Skeletal muscle tissue (tissue), 4 donors: ENCODE data around the gene EIF4E2. TPM values are rescaled to one million over a fixed set of nuclear protein-coding genes. Genes with fewer than 3 reads are reported as not detected.

Source experiments
- H3K27ac ChIP-seq: one replicate; pipeline ENCODE4 v1.7.0; 2013; ENCODE audit warnings: mild to moderate bottlenecking, low read depth, low read length, inconsistent platforms
- H3K27me3 ChIP-seq, 3 donors: one replicate each; pipeline ENCODE4 v1.7.0; 2013; ENCODE audit warnings: low read length in 3 of 3; ENCODE audit not compliant: control insufficient read depth in 3 of 3, insufficient read depth in 3 of 3
- H3K36me3 ChIP-seq, 3 donors: one replicate each; pipeline ENCODE4 v1.7.0; 2013; ENCODE audit warnings: low read length in 3 of 3; ENCODE audit not compliant: control insufficient read depth in 3 of 3, insufficient read depth in 3 of 3
- H3K4me1 ChIP-seq, 3 donors: one replicate each; pipeline ENCODE4 v1.7.0; 2013; ENCODE audit warnings: low read length in 3 of 3, mild to moderate bottlenecking in 3 of 3; ENCODE audit not compliant: control insufficient read depth in 3 of 3, insufficient read depth in 3 of 3
- H3K4me3 ChIP-seq, 3 donors: one replicate each; pipeline ENCODE4 v1.7.0; 2013; ENCODE audit warnings: low read length in 3 of 3
- H3K9ac ChIP-seq, 3 donors: one replicate each; pipeline ENCODE4 v1.7.0; 2013; ENCODE audit warnings: low read length in 3 of 3, mild to moderate bottlenecking in 3 of 3, moderate library complexity in 2 of 3, low read depth in 1 of 3
- H3K9me3 ChIP-seq, 3 donors: one replicate each; pipeline ENCODE4 v1.7.0; 2013; ENCODE audit warnings: low read length in 3 of 3; ENCODE audit not compliant: control insufficient read depth in 3 of 3
- total RNA-seq: library from RNA; depleted of rRNA; stranded (reverse); fragments of >200 nt; gene quantifications from one replicate; pipeline ENCODE4 v1.2.3, GENCODE V29; 2014
- donor health status: Osteomylitis.

The EIF4E2 gene, protein sequence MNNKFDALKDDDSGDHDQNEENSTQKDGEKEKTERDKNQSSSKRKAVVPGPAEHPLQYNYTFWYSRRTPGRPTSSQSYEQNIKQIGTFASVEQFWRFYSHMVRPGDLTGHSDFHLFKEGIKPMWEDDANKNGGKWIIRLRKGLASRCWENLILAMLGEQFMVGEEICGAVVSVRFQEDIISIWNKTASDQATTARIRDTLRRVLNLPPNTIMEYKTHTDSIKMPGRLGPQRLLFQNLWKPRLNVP
- 204 TPM for total RNA-seq

DNA sequence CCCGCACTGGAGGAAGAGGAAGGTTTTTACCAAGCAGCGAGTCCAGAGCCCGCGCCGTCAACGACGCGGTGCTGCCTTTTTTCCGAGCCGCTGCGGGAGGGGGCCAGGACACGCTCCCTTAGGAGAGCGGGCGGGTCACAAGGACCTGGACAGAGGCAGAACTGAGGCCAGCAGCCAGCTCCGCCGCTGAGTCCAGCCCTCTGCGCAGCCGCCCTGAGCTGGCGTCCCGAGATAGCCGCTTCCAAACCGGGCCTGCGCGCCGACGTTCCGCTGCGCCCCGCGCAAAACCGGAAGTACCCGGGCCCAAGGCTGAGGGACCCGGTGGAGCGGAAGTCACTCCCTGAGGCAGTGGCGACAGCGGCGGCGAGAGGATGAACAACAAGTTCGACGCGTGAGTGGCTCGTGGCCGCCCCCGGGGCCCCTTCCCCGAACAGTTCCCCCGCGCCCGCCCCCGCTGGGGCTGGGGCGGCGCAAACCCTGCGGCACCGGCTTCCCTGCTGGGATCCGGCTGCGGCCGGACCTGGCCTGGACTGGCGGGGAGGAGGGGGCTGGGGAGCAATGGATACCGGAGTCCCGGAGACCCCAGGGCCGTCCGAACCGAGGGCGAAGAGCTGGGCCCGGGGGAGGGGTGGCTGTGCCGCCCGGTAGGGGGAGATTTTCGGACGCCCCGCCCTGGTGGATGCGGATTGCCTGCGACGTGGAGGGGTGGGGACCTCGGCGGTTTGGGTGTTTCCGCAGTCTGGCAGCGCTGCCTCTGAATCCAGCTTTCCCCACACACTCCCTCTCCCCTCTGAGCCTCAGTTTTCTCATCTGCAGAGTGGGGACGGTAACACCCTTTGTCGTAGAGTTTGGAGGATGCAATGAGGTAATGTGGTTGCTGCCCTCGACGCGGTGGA, at the start of gene EIF4E2, which contains the start of gene TIGD1:
TSS of gene EIF4E2 (plus strand) at position 336 of the 896 bp plus-strand sequence. CDS start at position 372, 36 bp downstream.
TSS of gene TIGD1 (minus strand) at position 204 of the 896 bp plus-strand sequence. CDS start 675 bp downstream, outside the sequence.
- Histone ChIP-seq H3K4me1 (peaks cover 20 to 62% (median 21%) of the 10 kb centered on the region in 3 donors), H3K27me3 (no peaks in the 10 kb centered on the region), H3K9me3 (no peaks in the 10 kb centered on the region)

DNA sequence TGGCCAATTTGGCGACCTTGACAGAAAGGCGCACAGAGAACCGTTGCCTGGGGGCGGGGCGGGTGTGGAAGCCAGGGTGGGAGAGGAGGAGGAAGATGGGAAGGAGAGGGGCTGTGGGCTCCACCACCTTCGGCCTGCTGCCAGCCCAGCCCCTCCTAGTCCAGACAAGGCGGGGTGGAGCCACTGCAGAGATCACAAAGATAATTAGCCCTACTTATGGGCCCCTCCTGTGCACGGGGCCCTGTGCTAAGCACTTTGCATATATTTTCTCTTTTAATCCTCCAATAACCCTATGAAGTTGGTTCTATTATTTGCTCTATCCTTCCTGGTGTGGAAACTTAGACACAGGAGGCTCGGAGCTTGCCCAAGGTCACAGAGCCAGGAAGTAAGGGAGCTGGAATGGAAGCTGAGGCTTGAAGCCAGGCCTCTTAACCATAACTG, 49.1 kb upstream of the EIF4E2 start:
- H3K9me3 ChIP-seq, result no peaks in the 10 kb centered on the region
- no peaks in the 10 kb centered on the region for H3K36me3 ChIP-seq
- H3K27ac ChIP-seq, result no peak overlapping the region
- H3K4me1 ChIP-seq, result peaks cover 5 to 10% (median 9%) of the 10 kb centered on the region in 3 donors
- peaks cover 0 to 14% (median 8%) of the 10 kb centered on the region in 3 donors for H3K27me3 ChIP-seq
- H3K4me3 ChIP-seq, result no peak overlapping the region
- no peak overlapping the region for H3K9ac ChIP-seq

More for the DNA sequence above, at the start of gene EIF4E2, which contains the start of gene TIGD1:
- Histone ChIP-seq H3K27ac (peak within 1 kb of the TSS; percentile 97), H3K36me3 (peaks cover 4 to 22% (median 11%) of the 10 kb centered on the region in 3 donors), H3K4me3 (peak within 1 kb of the TSS; percentile 88 to 95 (median 93)), H3K9ac (peak within 1 kb of the TSS; percentile 91 to 95 (median 95))

DNA sequence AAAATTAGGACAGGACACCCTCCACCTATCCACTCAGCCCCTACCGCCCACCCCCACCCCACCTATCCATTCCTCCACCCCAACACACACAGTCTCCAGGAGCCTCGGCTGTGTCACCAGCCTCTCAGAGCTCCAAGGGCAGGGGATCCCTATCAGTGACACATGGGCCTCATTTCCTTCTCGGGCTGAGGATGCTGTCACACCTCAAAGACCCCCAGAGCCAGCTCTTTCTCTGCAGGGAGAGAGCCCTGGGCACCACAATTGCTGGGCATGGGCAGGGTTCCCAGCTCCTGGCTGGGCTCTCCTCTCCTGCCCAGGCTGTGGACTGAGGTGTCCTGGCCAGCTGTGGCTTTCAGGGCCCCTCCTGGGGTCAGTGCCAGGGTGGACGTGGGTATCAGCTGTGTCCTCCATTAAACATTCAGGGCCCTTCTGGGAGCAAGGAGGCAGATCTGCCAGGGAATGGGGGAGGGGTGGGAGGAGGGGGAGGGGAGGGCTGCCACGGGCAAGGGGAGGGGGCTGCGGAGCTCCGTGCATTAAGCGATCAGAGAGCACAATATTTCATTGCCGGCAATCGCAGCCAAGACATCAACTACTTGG, 48.6 kb upstream of the EIF4E2 start:
- peaks cover 0 to 18% (median 8%) of the 10 kb centered on the region in 3 donors for H3K27me3 ChIP-seq
- peaks cover 5 to 10% (median 9%) of the 10 kb centered on the region in 3 donors for H3K4me1 ChIP-seq

DNA sequence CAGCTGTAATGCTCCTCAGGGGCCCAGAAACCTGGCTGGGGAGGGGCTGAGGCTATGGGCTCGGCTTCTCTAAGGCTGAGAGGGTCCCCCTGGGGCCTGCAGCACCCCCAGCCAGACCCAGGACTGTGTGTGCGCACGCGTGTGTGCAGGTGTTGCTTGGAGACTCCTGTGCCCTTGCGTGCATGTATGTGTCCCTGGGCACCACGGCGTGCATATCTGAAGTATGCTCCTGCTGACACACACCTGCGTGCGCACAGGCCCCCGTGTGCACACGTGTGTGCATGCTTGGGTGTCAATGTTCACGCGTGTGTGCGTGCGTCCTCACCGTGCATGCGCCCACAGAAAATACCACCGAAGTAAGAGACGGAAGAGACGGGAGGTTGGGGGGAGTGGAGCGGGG, 48.0 kb upstream of the EIF4E2 start:
- no peaks in the 10 kb centered on the region for H3K36me3 ChIP-seq
- H3K9ac ChIP-seq, result no peak overlapping the region
- peaks cover 5 to 10% (median 9%) of the 10 kb centered on the region in 3 donors for H3K4me1 ChIP-seq
- no peaks in the 10 kb centered on the region for H3K9me3 ChIP-seq
- no peak overlapping the region for H3K27ac ChIP-seq
- H3K4me3 ChIP-seq, result no peak overlapping the region
- peaks cover 0 to 18% (median 8%) of the 10 kb centered on the region in 3 donors for H3K27me3 ChIP-seq

More for the DNA sequence above, 48.6 kb upstream of the EIF4E2 start:
- H3K27ac ChIP-seq, result no peak overlapping the region
- no peaks in the 10 kb centered on the region for H3K9me3 ChIP-seq
- no peak overlapping the region for H3K9ac ChIP-seq
- no peak overlapping the region for H3K4me3 ChIP-seq
- no peaks in the 10 kb centered on the region for H3K36me3 ChIP-seq

DNA sequence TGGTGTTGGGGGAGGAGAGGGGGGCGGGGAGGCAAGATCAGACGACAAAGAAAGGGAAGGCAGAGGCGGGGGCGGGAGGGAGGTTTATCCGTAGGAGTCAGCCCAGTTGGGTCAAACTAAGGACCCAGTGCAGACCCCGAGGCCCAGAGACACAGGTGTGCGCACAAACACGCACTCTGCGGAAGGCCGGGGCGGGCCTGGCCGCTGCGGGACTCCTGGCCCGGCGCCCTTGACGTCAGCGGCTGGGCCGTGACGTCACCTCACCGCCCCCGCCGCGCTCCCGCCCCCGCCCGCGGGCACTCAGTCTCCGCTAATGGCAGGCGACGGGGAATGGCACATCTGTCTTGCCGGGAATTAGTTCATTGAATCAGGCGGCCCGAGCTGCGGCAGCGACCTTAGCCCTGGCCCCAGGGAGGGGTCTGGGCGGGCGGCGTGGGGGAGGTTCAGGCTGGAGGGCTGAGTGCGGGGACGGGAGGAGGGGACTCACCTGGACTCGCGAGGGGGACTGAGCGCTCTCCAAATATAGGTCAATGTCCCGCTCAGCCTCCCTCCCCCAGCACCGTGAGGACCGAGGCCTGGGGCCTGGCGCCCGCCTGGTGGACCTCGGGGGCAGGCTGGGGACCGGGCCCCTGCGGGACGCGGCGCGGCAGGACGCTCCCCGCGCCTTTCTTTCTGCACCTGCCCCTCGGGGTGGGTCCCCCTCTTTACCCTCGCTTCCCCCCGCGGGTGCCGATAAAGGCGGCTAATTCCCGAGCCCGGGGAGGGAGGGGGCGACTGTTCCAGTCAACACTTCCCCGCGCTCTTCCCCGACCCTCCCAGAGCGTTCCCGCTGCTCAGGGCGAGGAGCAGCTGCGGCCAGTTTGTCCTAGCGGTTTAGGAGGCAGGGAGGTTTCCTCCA, 47.3 kb upstream of the EIF4E2 start:
- peak overlapping the region in 1 of 3 donors; percentile 68 for H3K9ac ChIP-seq
- peak overlapping the region in 2 of 3 donors; percentile 27 to 61 for H3K4me3 ChIP-seq
- peaks cover 5 to 10% (median 9%) of the 10 kb centered on the region in 3 donors for H3K4me1 ChIP-seq
- H3K9me3 ChIP-seq, result no peaks in the 10 kb centered on the region
- H3K36me3 ChIP-seq, result no peaks in the 10 kb centered on the region
- H3K27me3 ChIP-seq, result peaks cover 0 to 18% (median 8%) of the 10 kb centered on the region in 3 donors
- no peak overlapping the region for H3K27ac ChIP-seq

DNA sequence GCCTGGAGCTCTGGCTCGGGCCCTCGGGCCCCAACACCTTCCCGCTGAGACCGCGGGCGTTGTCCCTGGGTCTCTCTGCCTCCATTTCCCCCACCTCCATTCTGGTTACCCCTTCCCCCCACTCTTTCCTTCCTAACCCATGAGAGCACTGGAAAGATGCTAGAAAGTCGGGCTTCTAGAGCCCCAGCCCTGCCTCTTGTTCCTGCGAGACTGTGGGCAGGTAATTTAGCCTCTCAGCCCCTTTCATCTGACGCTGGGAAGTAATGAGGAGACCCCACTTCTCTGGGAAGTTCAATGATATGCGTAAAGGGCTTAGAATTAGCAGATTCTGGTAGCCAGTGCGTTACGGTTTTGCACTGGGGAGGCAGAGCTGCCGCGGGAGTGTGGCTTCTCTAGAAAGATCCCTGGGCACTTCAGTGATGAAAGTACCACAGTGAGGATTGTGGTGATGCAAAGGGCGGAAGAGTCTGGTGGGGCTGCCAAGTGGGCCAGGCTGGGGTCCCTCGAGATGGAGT, 46.6 kb upstream of the EIF4E2 start:
- H3K27me3 ChIP-seq, result peaks cover 0 to 16% (median 8%) of the 10 kb centered on the region in 3 donors
- H3K27ac ChIP-seq, result no peak overlapping the region
- no peak overlapping the region for H3K9ac ChIP-seq

DNA sequence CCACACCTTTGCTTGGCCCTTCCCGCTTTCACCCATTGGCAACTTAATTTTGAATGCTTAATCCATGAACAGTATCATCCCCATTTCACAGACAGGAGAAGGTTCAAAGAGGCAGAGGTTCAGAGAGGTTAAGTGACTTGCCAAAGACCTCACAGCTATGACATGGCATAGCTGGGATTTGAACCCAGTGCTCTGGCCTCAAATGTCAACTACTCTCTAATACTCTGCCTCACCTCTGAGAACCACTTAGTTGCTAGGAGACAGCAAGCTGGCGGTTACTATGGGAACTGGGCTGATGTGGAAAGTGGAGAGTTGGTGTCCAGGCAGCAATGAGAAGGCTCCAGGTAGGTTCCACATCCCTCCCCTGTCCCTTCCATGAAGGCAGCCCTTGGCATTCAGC, 46.1 kb upstream of the EIF4E2 start:
- Histone ChIP-seq H3K36me3 (no peaks in the 10 kb centered on the region), H3K4me1 (peaks cover 5 to 10% (median 9%) of the 10 kb centered on the region in 3 donors), H3K9me3 (no peaks in the 10 kb centered on the region), H3K27ac (no peak overlapping the region), H3K27me3 (peaks cover 0 to 16% (median 8%) of the 10 kb centered on the region in 3 donors), H3K9ac (no peak overlapping the region), H3K4me3 (no peak overlapping the region)

More for the DNA sequence above, 46.6 kb upstream of the EIF4E2 start:
- H3K36me3 ChIP-seq, result no peaks in the 10 kb centered on the region
- H3K9me3 ChIP-seq, result no peaks in the 10 kb centered on the region
- peaks cover 5 to 10% (median 9%) of the 10 kb centered on the region in 3 donors for H3K4me1 ChIP-seq
- peak overlapping the region in 1 of 3 donors; percentile 61 for H3K4me3 ChIP-seq

DNA sequence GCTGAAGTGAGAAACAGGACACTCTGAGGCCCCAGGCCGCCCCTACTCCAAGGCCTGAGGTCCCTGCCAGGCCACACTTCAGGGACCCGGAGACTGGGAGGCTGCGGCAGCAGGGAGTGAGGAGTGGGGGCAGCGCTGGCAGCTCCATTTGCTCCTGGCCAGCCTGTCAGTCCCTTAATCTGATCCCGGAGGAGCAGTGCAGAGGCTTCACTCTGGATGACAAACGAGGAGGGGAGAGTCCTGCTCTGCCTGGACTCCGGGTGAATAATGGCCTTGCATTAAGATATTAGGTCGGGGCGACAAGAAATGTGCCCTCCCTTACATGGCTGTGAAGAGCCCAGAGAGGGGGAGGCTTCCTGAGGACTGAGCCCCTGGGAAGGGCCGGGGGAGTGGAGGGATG, 44.6 kb upstream of the EIF4E2 start:
- peaks cover 5 to 10% (median 9%) of the 10 kb centered on the region in 3 donors for H3K4me1 ChIP-seq
- no peak overlapping the region for H3K9ac ChIP-seq
- no peaks in the 10 kb centered on the region for H3K9me3 ChIP-seq
- no peak overlapping the region for H3K4me3 ChIP-seq
- peaks cover 0 to 13% (median 8%) of the 10 kb centered on the region in 3 donors for H3K27me3 ChIP-seq
- no peak overlapping the region for H3K27ac ChIP-seq
- no peaks in the 10 kb centered on the region for H3K36me3 ChIP-seq
